GM12872 (cell line): Measurements from ENCODE around the gene IKZF5.

Experiments used
- CTCF ChIP-seq: IDR thresholded peaks from 3 replicates; pipeline ENCODE4 v1.5.1; 2011; ENCODE audit warnings: low read depth, mild to moderate bottlenecking, low read length, moderate library complexity; ENCODE audit not compliant: insufficient read depth

Gene IKZF5

GRCh38 chr10:123014772-123015171 lies 6.2 kb upstream of the IKZF5 start:
- no peak for TF ChIP-seq CTCF

- no peak for TF ChIP-seq CTCF
These were observed 5.1 kb upstream of the IKZF5 start for GRCh38 chr10:123013456-123014419.

- TF ChIP-seq CTCF = no peak
These were observed 3.4 kb upstream of the IKZF5 start for GRCh38 chr10:123011987-123012386.

- no peak for TF ChIP-seq CTCF
These were observed 668 bp upstream of the IKZF5 start for GRCh38 chr10:123009105-123009820.

GRCh38 chr10:123007558-123008354 lies 839 bp downstream of the IKZF5 start:
- no peak for TF ChIP-seq CTCF

- TF ChIP-seq CTCF = no peak
These were observed 4.3 kb downstream of the IKZF5 start for GRCh38 chr10:123004298-123004697.

- TF ChIP-seq CTCF = no peak
These were observed 7.2 kb downstream of the IKZF5 start for GRCh38 chr10:123001370-123001769.
